IPS-11a (cell line): ENCODE data around the gene HRH1.

Experiments
- H3K4me3 ChIP-seq: one replicate; pipeline ENCODE4 v1.5.1; 2013; ENCODE audit warnings: low read depth, low read length, control low read depth

The HRH1 gene

GRCh38 chr3:11275926-11276325 is 121.6 kb downstream of the HRH1 start:
- no peak overlapping the region for H3K4me3 ChIP-seq

- H3K4me3 ChIP-seq, result no peak overlapping the region
Measured at GRCh38 chr3:11276901-11277300, 122.6 kb downstream of the HRH1 start.

DNA sequence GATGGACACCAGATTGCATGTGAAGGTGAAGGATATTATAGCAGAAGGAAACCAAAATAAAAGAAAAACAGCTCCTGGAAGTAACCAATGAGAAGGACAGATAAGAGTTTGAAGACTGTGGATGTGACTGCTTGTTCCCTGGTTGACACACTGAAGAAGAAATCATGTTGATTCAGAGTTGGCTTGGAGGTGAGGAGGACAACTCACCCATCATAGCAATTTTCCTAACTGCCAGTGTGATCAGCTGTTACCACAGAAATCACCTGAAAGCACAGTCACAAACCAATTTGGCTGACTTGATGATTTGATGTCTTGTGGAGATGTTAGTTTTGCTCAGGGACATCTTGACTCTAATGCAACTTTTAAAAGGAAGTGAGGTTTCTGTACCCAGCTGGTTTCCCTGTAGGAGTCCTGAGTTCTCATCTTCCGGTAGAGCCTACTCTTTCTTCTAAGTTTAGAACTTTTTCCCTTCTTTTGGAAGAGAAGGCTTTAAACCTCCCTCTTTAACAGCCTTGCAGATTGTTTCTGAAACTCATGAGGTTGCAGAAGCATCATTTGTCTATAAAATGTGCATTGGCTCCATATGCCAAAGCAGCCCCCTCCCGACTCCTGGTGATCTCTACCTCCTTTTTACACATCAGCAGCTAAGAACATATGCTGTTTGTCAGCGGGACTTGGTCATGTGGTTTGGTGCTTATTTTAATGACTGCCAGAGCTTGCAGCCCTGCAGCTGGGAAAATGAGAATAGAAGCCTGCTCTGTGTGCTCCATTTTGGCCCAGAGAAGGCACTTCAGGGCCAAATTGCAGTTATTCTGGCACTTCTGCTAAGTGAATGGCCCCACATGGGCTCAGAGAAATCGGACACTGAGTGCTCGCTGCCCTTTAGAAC is 128.2 kb downstream of the HRH1 start:
- no peak overlapping the region for H3K4me3 ChIP-seq

DNA sequence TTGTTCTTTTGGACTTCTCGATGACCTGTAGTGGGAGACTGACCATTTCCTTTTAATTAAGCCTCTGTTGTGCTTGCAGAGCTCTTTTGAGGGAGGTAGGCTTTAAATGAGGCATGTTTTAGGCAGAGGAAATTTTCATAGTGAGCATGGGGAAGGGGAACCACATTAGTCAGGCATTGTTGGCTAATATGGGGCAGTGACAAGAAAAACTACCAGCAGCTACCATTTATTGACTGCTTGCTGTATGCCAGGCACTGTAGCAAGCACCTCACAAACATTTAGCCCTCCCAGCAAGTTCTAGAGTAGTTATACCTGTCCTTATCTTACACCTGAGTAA is 128.8 kb downstream of the HRH1 start:
- H3K4me3 ChIP-seq, result no peak overlapping the region

GRCh38 chr3:11284011-11284410 is 129.7 kb downstream of the HRH1 start:
- no peak overlapping the region for H3K4me3 ChIP-seq

DNA sequence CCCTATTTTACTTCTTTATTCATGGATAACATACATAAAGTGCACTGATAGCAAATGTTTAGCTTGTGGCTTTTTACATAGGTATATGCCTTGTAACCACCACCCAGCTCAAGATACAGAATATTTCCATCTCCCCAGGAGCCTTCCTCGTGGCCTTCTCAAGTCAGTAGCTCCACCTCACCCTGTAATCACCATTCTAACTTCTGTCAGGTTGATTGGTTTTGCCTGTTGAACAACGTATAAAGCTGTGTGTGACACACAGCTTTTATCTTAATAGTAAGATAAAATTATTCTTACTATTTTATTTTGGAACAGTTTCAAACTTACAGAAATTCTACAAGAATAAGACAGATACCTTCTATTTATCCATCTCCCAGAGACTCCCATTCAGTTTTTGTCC is 131.2 kb downstream of the HRH1 start:
- H3K4me3 ChIP-seq, result no peak overlapping the region

GRCh38 chr3:11287404-11287803 is 133.1 kb downstream of the HRH1 start:
- H3K4me3 ChIP-seq, result no peak overlapping the region

DNA sequence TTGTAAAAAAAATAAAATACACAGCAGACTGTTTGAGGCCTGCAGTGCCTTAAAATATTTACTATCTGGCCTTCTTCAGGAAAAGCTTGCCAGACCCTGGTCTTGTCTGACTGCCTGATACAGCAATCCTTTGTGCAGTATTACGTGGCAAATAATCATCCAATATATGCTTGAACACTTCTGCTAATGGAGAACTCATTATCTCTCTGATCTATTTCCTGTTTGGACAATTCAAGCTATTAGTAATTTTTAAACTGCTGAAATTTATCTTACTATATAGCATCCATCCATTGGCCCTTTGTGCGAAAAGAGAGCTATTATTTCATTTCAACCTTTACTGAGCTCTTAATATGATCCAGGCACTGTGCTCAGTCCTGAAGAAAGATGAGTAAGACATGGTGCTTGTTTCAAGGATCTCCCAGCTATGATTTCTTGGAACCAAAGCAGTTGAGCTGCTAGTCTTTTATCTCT is 133.8 kb downstream of the HRH1 start:
- H3K4me3 ChIP-seq, result no peak overlapping the region

GRCh38 chr3:11288786-11289637 is 134.7 kb downstream of the HRH1 start:
- no peak overlapping the region for H3K4me3 ChIP-seq

- H3K4me3 ChIP-seq, result no peak overlapping the region
Measured at GRCh38 chr3:11289864-11290263, 135.6 kb downstream of the HRH1 start.

DNA sequence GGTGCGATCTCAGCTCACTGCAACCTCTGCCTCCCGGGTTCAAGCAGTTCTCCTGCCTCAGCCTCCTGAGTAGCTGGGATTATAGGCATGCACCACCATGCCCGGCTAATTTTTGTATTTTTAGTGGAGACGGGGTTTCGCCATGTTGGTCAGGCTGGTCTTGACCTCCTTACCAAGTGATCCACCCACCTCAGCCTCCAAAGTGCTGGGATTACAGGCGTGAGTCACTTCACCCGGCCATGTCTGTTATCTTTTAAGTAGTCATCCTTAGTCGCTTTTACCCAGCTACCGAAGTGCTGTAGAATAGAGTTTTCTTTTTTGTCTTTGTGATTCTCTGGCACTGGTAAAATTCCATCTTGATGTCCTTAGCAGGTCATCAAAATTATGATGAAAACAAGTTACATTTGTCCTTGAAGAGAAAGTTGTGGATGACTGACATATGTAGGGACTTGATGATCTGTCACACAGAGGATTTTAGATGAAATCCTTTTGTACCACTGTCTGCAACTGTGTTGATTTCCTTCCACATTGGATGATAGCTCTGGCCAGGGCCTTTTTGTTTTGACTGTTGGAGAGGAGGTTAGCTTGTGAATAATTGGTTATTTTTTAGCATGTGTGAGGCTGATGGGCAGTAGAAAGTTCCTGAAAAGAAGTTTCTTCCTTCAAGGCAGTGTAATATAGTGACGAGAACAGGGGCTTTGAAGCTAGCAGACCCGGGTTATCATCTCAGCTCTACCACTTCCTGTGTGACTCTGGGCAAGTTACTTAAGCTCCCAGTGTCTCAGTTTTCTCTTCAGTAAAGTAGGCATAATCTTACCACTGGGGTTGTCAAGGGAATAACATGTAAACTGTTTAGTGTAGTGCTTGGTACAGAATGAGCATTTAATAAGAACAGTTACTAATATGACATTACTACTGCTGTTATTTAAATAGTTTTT is 136.7 kb downstream of the HRH1 start:
- H3K4me3 ChIP-seq, result no peak overlapping the region

- H3K4me3 ChIP-seq, result no peak overlapping the region
Measured at GRCh38 chr3:11291808-11292207, 137.5 kb downstream of the HRH1 start.

GRCh38 chr3:11297126-11297525 is 142.8 kb downstream of the HRH1 start:
- no peak overlapping the region for H3K4me3 ChIP-seq

- H3K4me3 ChIP-seq, result no peak overlapping the region
Measured at GRCh38 chr3:11300970-11301369, 146.7 kb downstream of the HRH1 start.

DNA sequence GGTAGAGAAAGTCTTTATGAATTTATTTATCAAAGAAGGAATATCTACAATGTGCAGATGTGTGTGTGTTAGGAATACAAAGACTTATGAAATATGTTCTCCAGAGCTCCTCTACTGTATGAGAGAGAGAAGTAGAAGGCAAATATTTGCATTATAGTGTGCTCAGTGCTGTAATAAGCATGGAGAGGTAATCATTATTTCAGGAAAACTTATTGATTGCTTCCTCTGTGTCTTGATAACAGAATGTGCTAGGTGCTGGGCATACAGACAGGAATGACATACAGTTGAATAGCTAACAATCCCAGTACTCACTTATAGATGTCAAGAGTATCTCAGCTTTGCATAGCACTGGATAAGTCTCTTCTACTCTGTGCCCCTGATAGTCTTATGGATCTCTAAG is 148.2 kb downstream of the HRH1 start:
- no peak overlapping the region for H3K4me3 ChIP-seq

- H3K4me3 ChIP-seq, result no peak overlapping the region
Measured at GRCh38 chr3:11304175-11304574, 149.9 kb downstream of the HRH1 start.

- no peak overlapping the region for H3K4me3 ChIP-seq
Measured at GRCh38 chr3:11305509-11305908, 151.2 kb downstream of the HRH1 start.

DNA sequence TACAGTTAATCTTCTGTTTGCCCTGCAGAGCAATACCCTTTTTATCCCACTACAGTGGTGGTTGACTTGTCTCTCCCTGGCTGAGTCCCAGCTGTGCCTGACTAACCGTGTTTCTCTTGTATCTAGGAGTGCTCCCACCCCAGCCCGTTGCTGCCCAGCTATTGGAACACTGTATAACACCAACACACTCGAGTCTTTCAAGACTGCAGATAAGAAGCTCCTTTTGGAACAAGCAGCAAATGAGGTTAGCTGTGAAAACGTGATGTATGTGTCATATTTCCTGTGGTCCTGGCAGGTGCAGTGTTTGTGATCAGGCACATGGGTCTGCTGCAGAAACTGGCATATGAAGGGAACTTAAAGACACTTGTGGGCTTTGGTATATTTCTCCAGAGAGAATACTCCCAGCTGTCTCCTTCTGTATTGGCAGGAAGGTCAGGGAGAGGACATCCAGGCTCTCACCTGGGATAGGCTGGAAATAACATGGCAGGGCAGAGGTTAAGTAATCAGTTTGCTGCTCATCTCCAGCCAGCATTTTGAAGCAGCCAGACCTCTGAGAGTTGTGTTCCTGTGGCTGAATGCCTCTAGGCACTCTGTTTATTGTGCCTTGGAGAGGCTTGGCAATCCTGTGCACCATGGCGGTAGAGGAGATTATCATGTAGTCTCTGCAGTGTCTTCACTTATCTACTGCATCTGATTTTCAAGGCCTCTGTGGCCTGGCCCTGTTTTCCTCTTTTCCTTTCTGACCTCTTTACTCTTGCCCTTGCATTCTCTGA is 152.7 kb downstream of the HRH1 start:
- H3K4me3 ChIP-seq, result no peak overlapping the region

DNA sequence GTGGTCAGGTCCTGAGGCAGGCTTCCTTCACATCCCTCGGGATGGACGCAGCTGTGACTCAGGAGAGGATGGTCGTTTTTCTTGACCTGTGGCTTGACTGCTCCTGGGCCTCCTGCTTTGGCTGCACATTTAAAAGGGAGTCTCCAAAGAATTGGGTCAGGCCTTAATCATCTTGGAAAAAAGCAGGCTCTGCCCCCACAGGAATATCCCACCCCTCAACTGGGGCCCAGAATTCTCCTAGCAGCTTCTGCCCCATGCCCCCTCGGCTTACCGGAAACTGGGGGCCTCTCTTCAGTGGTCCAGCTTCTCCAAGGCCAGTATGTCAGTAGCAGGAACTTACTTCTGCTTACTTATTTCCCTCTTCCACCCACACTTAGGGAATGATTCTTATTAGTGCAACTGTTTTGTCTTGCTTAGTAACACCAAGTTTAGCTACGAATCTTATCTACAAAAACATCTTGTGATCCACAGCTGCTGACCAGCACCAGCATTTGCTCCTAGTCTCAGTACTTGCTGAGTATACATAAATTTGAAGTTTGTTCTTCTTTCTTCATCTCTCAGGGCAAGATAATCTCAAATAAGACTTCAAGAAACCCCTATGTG is 153.6 kb downstream of the HRH1 start:
- no peak overlapping the region for H3K4me3 ChIP-seq

- no peak overlapping the region for H3K4me3 ChIP-seq
Measured at GRCh38 chr3:11310258-11310657, 156.0 kb downstream of the HRH1 start.
